ENCODE measurements around the gene KCNN3.

DNA sequence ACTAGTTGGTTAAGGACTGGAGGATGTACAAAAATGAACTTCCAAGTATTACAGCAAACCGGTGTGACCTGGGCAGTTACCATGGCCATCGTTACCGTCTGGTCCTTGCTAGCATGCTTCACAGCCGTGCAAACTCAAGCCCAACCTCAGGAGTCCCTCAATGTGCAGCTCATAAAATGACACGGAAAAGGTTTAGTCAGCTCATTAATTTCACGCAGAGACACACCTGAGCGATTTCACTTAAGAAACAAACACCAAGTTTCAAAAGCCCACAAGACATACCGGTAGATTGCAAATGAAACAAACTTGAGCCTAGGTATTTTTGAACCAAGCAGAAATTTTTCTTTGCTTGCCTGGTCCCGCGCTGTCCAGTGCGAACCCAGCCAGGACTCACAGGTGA lies 157.1 kb downstream of the KCNN3 start:
- TF ChIP-seq, protein P1, sequence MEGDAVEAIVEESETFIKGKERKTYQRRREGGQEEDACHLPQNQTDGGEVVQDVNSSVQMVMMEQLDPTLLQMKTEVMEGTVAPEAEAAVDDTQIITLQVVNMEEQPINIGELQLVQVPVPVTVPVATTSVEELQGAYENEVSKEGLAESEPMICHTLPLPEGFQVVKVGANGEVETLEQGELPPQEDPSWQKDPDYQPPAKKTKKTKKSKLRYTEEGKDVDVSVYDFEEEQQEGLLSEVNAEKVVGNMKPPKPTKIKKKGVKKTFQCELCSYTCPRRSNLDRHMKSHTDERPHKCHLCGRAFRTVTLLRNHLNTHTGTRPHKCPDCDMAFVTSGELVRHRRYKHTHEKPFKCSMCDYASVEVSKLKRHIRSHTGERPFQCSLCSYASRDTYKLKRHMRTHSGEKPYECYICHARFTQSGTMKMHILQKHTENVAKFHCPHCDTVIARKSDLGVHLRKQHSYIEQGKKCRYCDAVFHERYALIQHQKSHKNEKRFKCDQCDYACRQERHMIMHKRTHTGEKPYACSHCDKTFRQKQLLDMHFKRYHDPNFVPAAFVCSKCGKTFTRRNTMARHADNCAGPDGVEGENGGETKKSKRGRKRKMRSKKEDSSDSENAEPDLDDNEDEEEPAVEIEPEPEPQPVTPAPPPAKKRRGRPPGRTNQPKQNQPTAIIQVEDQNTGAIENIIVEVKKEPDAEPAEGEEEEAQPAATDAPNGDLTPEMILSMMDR (IDR thresholded peaks at IDR 0.05 in 4 of 5, conservative IDR thresholded peaks at IDR 0.05 in 1 of 5), result no peak
- TF ChIP-seq POLR2A (IDR thresholded peaks at IDR 0.05), result no peak
